Measurements from ENCODE around the gene TMEM161A. TPM values are rescaled to one million over a fixed set of nuclear protein-coding genes. Genes with fewer than 3 reads are reported as not detected.
A peak's percentile ranks its signal among the peaks of the same experiment; 100 is the strongest.

TMEM161A gene
- total and polyA plus RNA-seq, 2 of the 13 experiments (the other 11 are each of a cell fraction or from before 2014, with no cell fraction given), result 25.9 to 31.4 TPM

DNA sequence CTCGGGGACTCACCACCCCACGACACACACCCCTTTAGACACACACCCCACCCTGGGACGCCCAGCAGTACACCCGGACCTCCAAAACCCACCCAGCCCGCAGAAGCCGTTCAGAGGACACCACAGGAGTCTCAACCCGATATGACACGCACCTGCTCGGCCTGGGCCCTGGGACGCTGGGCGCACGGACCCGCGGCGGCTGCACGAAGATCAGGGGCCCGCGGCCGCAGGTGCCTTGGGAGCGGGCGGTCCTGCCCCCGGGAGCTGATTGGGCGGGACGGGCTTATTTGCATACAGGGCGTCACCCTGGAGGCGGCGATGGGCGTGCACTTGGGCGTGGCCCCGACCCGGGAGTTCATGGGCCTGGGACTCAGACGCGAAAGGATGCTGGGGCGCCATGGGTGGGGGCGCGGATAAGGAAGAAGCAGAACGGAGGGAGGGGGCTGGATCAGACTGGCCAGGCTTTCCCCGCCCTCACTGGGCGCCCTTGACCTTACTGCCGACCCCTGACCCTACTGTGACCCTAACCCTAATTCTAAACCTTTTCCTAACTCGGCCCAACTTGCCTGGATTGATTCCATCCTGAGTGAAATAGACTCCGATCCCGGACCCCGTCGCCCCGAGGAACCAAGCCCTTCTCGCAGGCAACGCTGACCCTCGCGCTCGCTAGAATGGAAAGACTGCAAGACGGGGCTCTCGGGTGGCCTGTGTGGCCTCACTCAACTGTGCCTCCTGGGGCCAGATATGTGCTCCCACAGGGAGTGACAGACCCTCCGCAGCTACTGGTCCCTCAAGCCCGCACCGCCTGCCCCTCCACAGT, 32.0 kb upstream of the TMEM161A start, which contains the start of gene MEF2B (continued):
- TF ChIP-seq, protein P1, sequence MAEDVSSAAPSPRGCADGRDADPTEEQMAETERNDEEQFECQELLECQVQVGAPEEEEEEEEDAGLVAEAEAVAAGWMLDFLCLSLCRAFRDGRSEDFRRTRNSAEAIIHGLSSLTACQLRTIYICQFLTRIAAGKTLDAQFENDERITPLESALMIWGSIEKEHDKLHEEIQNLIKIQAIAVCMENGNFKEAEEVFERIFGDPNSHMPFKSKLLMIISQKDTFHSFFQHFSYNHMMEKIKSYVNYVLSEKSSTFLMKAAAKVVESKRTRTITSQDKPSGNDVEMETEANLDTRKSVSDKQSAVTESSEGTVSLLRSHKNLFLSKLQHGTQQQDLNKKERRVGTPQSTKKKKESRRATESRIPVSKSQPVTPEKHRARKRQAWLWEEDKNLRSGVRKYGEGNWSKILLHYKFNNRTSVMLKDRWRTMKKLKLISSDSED (CRISPR knock-in tag; IDR thresholded peaks at IDR 0.05), result no peak
- TF ChIP-seq LCORL (IDR thresholded peaks at IDR 0.05) (no peak), LCORL (CRISPR knock-in tag; IDR thresholded peaks at IDR 0.05) (no peak), SNAPC2 (CRISPR knock-in tag; IDR thresholded peaks at IDR 0.05) (no peak), SIN3B (IDR thresholded peaks at IDR 0.05; ENCODE audit: low read length) (no peak), TP53 (CRISPR knock-in tag; conservative IDR thresholded peaks at IDR 0.05) (no peak), SOX13 (IDR thresholded peaks at IDR 0.05) (no peak), SOX13 (CRISPR knock-in tag; conservative IDR thresholded peaks at IDR 0.05 in 1 of 2, IDR thresholded peaks at IDR 0.05 in 1 of 2) (no peak), ZNF782 (CRISPR knock-in tag; IDR thresholded peaks at IDR 0.05; ENCODE audit: borderline replicate concordance) (peak; percentile 73; the same call in 1 of the 2 replicates), SALL2 (CRISPR knock-in tag; IDR thresholded peaks at IDR 0.05) (peak; percentile 61; the same call in 1 of the 2 replicates), ZNF530 (CRISPR knock-in tag; IDR thresholded peaks at IDR 0.05; ENCODE audit: low read depth) (no peak), AGO1 (IDR thresholded peaks at IDR 0.05; ENCODE audit: low read depth, low read length, poor library complexity, severe bottlenecking) (peak; percentile 83)
- TF ChIP-seq, protein P2, sequence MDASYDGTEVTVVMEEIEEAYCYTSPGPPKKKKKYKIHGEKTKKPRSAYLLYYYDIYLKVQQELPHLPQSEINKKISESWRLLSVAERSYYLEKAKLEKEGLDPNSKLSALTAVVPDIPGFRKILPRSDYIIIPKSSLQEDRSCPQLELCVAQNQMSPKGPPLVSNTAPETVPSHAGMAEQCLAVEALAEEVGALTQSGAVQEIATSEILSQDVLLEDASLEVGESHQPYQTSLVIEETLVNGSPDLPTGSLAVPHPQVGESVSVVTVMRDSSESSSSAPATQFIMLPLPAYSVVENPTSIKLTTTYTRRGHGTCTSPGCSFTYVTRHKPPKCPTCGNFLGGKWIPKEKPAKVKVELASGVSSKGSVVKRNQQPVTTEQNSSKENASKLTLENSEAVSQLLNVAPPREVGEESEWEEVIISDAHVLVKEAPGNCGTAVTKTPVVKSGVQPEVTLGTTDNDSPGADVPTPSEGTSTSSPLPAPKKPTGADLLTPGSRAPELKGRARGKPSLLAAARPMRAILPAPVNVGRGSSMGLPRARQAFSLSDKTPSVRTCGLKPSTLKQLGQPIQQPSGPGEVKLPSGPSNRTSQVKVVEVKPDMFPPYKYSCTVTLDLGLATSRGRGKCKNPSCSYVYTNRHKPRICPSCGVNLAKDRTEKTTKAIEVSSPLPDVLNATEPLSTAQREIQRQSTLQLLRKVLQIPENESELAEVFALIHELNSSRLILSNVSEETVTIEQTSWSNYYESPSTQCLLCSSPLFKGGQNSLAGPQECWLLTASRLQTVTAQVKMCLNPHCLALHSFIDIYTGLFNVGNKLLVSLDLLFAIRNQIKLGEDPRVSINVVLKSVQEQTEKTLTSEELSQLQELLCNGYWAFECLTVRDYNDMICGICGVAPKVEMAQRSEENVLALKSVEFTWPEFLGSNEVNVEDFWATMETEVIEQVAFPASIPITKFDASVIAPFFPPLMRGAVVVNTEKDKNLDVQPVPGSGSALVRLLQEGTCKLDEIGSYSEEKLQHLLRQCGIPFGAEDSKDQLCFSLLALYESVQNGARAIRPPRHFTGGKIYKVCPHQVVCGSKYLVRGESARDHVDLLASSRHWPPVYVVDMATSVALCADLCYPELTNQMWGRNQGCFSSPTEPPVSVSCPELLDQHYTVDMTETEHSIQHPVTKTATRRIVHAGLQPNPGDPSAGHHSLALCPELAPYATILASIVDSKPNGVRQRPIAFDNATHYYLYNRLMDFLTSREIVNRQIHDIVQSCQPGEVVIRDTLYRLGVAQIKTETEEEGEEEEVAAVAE (CRISPR knock-in tag; IDR thresholded peaks at IDR 0.05; ENCODE audit: borderline replicate concordance), result no peak
- TF ChIP-seq, protein P3, sequence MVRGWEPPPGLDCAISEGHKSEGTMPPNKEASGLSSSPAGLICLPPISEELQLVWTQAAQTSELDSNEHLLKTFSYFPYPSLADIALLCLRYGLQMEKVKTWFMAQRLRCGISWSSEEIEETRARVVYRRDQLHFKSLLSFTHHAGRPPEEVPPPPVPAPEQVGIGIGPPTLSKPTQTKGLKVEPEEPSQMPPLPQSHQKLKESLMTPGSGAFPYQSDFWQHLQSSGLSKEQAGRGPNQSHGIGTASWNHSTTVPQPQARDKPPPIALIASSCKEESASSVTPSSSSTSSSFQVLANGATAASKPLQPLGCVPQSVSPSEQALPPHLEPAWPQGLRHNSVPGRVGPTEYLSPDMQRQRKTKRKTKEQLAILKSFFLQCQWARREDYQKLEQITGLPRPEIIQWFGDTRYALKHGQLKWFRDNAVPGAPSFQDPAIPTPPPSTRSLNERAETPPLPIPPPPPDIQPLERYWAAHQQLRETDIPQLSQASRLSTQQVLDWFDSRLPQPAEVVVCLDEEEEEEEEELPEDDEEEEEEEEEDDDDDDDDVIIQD (CRISPR knock-in tag; IDR thresholded peaks at IDR 0.05; ENCODE audit: low read depth), result no peak
- TF ChIP-seq, protein P4, sequence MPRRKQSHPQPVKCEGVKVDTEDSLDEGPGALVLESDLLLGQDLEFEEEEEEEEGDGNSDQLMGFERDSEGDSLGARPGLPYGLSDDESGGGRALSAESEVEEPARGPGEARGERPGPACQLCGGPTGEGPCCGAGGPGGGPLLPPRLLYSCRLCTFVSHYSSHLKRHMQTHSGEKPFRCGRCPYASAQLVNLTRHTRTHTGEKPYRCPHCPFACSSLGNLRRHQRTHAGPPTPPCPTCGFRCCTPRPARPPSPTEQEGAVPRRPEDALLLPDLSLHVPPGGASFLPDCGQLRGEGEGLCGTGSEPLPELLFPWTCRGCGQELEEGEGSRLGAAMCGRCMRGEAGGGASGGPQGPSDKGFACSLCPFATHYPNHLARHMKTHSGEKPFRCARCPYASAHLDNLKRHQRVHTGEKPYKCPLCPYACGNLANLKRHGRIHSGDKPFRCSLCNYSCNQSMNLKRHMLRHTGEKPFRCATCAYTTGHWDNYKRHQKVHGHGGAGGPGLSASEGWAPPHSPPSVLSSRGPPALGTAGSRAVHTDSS (CRISPR knock-in tag; conservative IDR thresholded peaks at IDR 0.05), result no peak
- TF ChIP-seq, protein P5, sequence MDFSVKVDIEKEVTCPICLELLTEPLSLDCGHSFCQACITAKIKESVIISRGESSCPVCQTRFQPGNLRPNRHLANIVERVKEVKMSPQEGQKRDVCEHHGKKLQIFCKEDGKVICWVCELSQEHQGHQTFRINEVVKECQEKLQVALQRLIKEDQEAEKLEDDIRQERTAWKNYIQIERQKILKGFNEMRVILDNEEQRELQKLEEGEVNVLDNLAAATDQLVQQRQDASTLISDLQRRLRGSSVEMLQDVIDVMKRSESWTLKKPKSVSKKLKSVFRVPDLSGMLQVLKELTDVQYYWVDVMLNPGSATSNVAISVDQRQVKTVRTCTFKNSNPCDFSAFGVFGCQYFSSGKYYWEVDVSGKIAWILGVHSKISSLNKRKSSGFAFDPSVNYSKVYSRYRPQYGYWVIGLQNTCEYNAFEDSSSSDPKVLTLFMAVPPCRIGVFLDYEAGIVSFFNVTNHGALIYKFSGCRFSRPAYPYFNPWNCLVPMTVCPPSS (IDR thresholded peaks at IDR 0.05), result no peak
- TF ChIP-seq, protein P6, sequence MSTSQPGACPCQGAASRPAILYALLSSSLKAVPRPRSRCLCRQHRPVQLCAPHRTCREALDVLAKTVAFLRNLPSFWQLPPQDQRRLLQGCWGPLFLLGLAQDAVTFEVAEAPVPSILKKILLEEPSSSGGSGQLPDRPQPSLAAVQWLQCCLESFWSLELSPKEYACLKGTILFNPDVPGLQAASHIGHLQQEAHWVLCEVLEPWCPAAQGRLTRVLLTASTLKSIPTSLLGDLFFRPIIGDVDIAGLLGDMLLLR (CRISPR knock-in tag; IDR thresholded peaks at IDR 0.05), result no peak
- TF ChIP-seq, protein P7, sequence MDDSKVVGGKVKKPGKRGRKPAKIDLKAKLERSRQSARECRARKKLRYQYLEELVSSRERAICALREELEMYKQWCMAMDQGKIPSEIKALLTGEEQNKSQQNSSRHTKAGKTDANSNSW (CRISPR knock-in tag; IDR thresholded peaks at IDR 0.05; ENCODE audit: borderline replicate concordance), result no peak
